SK-N-SH (cell line): ENCODE data around the gene RHOG. TPM values are rescaled to one million over a fixed set of nuclear protein-coding genes. Genes with fewer than 3 reads are reported as not detected.

Experiments
- CTCF ChIA-PET: fragments of 300-600, 350-600 bp; formaldehyde crosslinking; extraction: SDS; loops from one replicate; lab custom pipeline; 2021; lab: Yijun Ruan, JAX
- POLR2A ChIA-PET: fragments of 350-600 bp; sonication (Branson Sonifier 250); formaldehyde crosslinking; extraction: SDS; loops from one replicate; lab custom pipeline; 2020; ENCODE audit warnings: antibody characterized with exemption, inconsistent platforms; lab: Yijun Ruan, JAX
- DNase-seq: peaks from one replicate; pipeline ENCODE4 v3.0.0; 2012
- H2AFZ ChIP-seq: fragments of 200-600 bp; sonication (generic); 2 replicates; pipeline ENCODE4 v1.8.1; 2016; ENCODE audit warnings: antibody characterized with exemption, mild to moderate bottlenecking, low read depth
- H3F3A ChIP-seq: fragments of 200-600 bp; sonication (generic); replicated peaks from 2 replicates; pipeline ENCODE3; 2016; ENCODE audit warnings: antibody characterized with exemption, mild to moderate bottlenecking; ENCODE audit not compliant: insufficient read depth
- H3K27ac ChIP-seq, 2 experiments: fragments of 200-500 bp in 1 of 2; fragments of 200-600 bp in 1 of 2; sonication (Bioruptor generic) in 1 of 2; sonication (generic), shearing (Covaris generic) in 1 of 2; 2 replicates each; pipeline versions ENCODE4 v1.5.1 to v1.6.1; 2014 to 2016; ENCODE audit warnings: low read depth in 2 of 2, inconsistent platforms in 1 of 2, low read length in 1 of 2, mild to moderate bottlenecking in 1 of 2, mixed read lengths in 1 of 2
- H3K27me3 ChIP-seq: fragments of 200-600 bp; sonication (generic), shearing (Covaris generic); 2 replicates; pipeline ENCODE4 v1.6.1; 2016; ENCODE audit warnings: mixed run types; ENCODE audit not compliant: insufficient read depth
- H3K36me3 ChIP-seq, 2 experiments: fragments of 200-500 bp in 1 of 2; fragments of 200-600 bp in 1 of 2; sonication (Bioruptor generic) in 1 of 2; sonication (generic) in 1 of 2; replicated peaks in 1 of 2; 2 replicates each; pipeline versions ENCODE3 to v1.5.1; 2014 to 2016; ENCODE audit warnings: low read length in 1 of 2, mild to moderate bottlenecking in 1 of 2; ENCODE audit not compliant: insufficient read depth in 2 of 2, control insufficient read depth in 1 of 2
- H3K4me1 ChIP-seq, 2 experiments: fragments of 200-500 bp in 1 of 2; fragments of 200-600 bp in 1 of 2; sonication (Bioruptor generic) in 1 of 2; sonication (generic), shearing (Covaris generic) in 1 of 2; 2 replicates each; pipeline versions ENCODE4 v1.5.1 to v1.6.1; 2014 to 2016; ENCODE audit warnings: low read depth in 1 of 2, low read length in 1 of 2, mixed run types in 1 of 2; ENCODE audit not compliant: insufficient read depth in 2 of 2, control insufficient read depth in 1 of 2
- H3K4me2 ChIP-seq: fragments of 200-600 bp; sonication (generic), shearing (Covaris generic); 2 replicates; pipeline ENCODE4 v1.6.1; 2017; ENCODE audit warnings: mixed run types
- H3K4me3 ChIP-seq, 2 experiments: fragments of 200-500 bp in 1 of 2; fragments of 200-600 bp in 1 of 2; sonication (Bioruptor generic) in 1 of 2; sonication (generic), shearing (Covaris generic) in 1 of 2; 2 replicates each; pipeline versions ENCODE4 v1.5.1 to v1.8.1; 2014 to 2016; ENCODE audit warnings: low read depth in 2 of 2, inconsistent platforms in 1 of 2, low read length in 1 of 2, mild to moderate bottlenecking in 1 of 2, mixed read lengths in 1 of 2, moderate library complexity in 1 of 2
- H3K79me2 ChIP-seq: fragments of 200-600 bp; sonication (generic); 2 replicates; pipeline ENCODE4 v1.8.1; 2017; ENCODE audit warnings: mild to moderate bottlenecking; ENCODE audit not compliant: insufficient read depth
- H3K9ac ChIP-seq: fragments of 200-600 bp; sonication (generic); 2 replicates; pipeline ENCODE4 v1.6.1; 2017; ENCODE audit warnings: mixed run types
- H3K9me2 ChIP-seq: fragments of 200-600 bp; sonication (generic); 2 replicates; pipeline ENCODE4 v1.6.1; 2017; ENCODE audit warnings: mixed run types
- H3K9me3 ChIP-seq: fragments of 200-600 bp; sonication (generic); 2 replicates; pipeline ENCODE4 v1.6.1; 2017; ENCODE audit warnings: mixed run types, mild to moderate bottlenecking, moderate library complexity
- H4K20me1 ChIP-seq: fragments of 200-600 bp; sonication (generic); 2 replicates; pipeline ENCODE4 v1.6.1; 2017; ENCODE audit warnings: mild to moderate bottlenecking, mixed run types; ENCODE audit not compliant: insufficient read depth
- EZH2phosphoT487 ChIP-seq: fragments of 200-600 bp; sonication (generic); IDR thresholded peaks from 2 replicates; pipeline ENCODE4 v1.6.1; 2017; ENCODE audit warnings: low read depth, mixed run types, mild to moderate bottlenecking, antibody characterized with exemption, moderate library complexity, borderline replicate concordance
- GABPA ChIP-seq: IDR thresholded peaks from 2 replicates; pipeline ENCODE4 v1.4.0; 2012; ENCODE audit warnings: low read depth, mild to moderate bottlenecking
- MAX ChIP-seq: IDR thresholded peaks from 2 replicates; pipeline ENCODE4 v1.4.0; 2012; ENCODE audit warnings: low read depth
- PBX3 ChIP-seq: IDR thresholded peaks from 2 replicates; pipeline ENCODE4; 2012
- REST ChIP-seq: IDR thresholded peaks from 2 replicates; pipeline ENCODE4 v1.6.1; 2012; ENCODE audit warnings: mild to moderate bottlenecking, low read depth, low read length, moderate library complexity
- USF1 ChIP-seq: IDR thresholded peaks from 2 replicates; pipeline ENCODE4 v1.4.0; 2012; ENCODE audit warnings: low read depth, borderline replicate concordance
- ZBTB33 ChIP-seq: IDR thresholded peaks from 2 replicates; pipeline ENCODE4 v1.4.0; 2012; ENCODE audit warnings: low read depth, borderline replicate concordance
- WGBS: methylation state at CpG from one replicate; pipeline ENCODE4 v1.1.6; 2017; ENCODE audit warnings: low lambda C conversion rate; 5-methylcytosine and 5-hydroxymethylcytosine counted together
- polyA plus RNA-seq, 3 experiments: library from polyadenylated mRNA; depleted of rRNA; stranded (reverse); fragments of >200 nt; gene quantifications; 2 replicates each; pipeline ENCODE4 v1.2.3, GENCODE V29; 2012

The RHOG gene
- polyA plus RNA-seq, 1 of the 3 experiments (the other 2 are of a cell fraction): 73.7 TPM

GRCh38 chr11:3837793-3838192 is 3.0 kb downstream of the RHOG start:
- Histone ChIP-seq H3F3A (peaks cover 4% of the 10 kb centered on the region), H3K9me3 (no peaks in the 10 kb centered on the region), H3K36me3 (peaks cover 3 to 4% of the 10 kb centered on the region in 2 experiments), H3K9ac (no peak overlapping the region), H3K4me1 (peaks cover 5 to 20% of the 10 kb centered on the region in 2 experiments; a peak in 2 of 4 replicates), H3K27me3 (no peaks in the 10 kb centered on the region), H3K9me2 (no peaks in the 10 kb centered on the region), H2AFZ (no peak overlapping the region), H3K4me3 (no peak overlapping the region), H4K20me1 (peaks cover 66% of the 10 kb centered on the region), H3K4me2 (0 out of 2 replicates have a peak overlapping the region, but pooled peaks have one; percentile 96), H3K27ac (no peak overlapping the region), H3K79me2 (peaks cover 84% of the 10 kb centered on the region)
- CTCF ChIA-PET: interaction anchor here (0.8 to 12.1 kb wide), 5 partner anchors 9 to 236 kb away, joined by 3 to 134 read pairs (median 5); partner anchors contain the start of gene STIM1
- no peak for TF ChIP-seq EZH2phosphoT487
- TF ChIP-seq USF1: no peak
- no peak for TF ChIP-seq REST
- TF ChIP-seq GABPA: no peak
- TF ChIP-seq MAX: no peak
- no peak for TF ChIP-seq PBX3
- no peak for TF ChIP-seq ZBTB33
- DNase-seq: no peak
- WGBS: 100% methylated on average over 1 of the region's 1 CpG
- POLR2A ChIA-PET: no interaction called here
